Kidney capillary endothelial cell (primary cell): ENCODE measurements around the gene LHX1.

Source experiments
- DNase-seq: peaks from one replicate; pipeline ENCODE4 v3.0.0-alpha.2; 2018; ENCODE audit warnings: low spot score

LHX1 gene

GRCh38 chr17:36972186-36972700, 35.0 kb downstream of the LHX1 start:
- no peak for DNase-seq

- DNase-seq: no peak
Observed at GRCh38 chr17:36972905-36973304, 35.6 kb downstream of the LHX1 start.

- DNase-seq: no peak
Observed at GRCh38 chr17:36975922-36976515, 38.7 kb downstream of the LHX1 start.

GRCh38 chr17:36977066-36977465, 39.8 kb downstream of the LHX1 start:
- DNase-seq: no peak

- DNase-seq: no peak
Observed at GRCh38 chr17:36977568-36977967, 40.3 kb downstream of the LHX1 start.

GRCh38 chr17:36978810-36979564, 41.7 kb downstream of the LHX1 start:
- DNase-seq: no peak

GRCh38 chr17:36979565-36979941, 42.3 kb downstream of the LHX1 start:
- no peak for DNase-seq

- no peak for DNase-seq
Observed at GRCh38 chr17:36980280-36980761, 43.0 kb downstream of the LHX1 start.

GRCh38 chr17:36983618-36984017, 46.3 kb downstream of the LHX1 start:
- no peak for DNase-seq

GRCh38 chr17:36989173-36989572, 51.9 kb downstream of the LHX1 start:
- no peak for DNase-seq

GRCh38 chr17:36992701-36993100, 55.4 kb downstream of the LHX1 start:
- no peak for DNase-seq

- no peak for DNase-seq
Observed at GRCh38 chr17:36993227-36993626, 56.0 kb downstream of the LHX1 start.
